ENCODE data around the gene FBXO45.

GRCh38 chr3:196611761-196612483 lies 43.5 kb downstream of the FBXO45 start:
- TF ChIP-seq EZH2 (IDR thresholded peaks at IDR 0.05): no peak
- TF ChIP-seq POLR2AphosphoS5 (IDR thresholded peaks at IDR 0.05; ENCODE audit: borderline replicate concordance, low read depth, low read length): no peak

Measured in SK-N-MC (cell line).